Fibroblast of peridontal ligament (primary cell): ENCODE data around the gene KIF24.
"Not testable (repeated sequence)": the region's sequence is repeated elsewhere in the genome, so short reads cannot be mapped to it uniquely, and the experiment has no call there.

Experiments
- DNase-seq: peaks from one replicate; pipeline ENCODE4 v3.0.0-alpha.2; 2010; ENCODE audit errors: extremely low read depth

Gene KIF24

GRCh38 chr9:34363619-34364351 is 34.7 kb upstream of the KIF24 start:
- no peak for DNase-seq

- no peak for DNase-seq
These were observed 33.6 kb upstream of the KIF24 start for GRCh38 chr9:34362614-34363214.

- not testable (repeated sequence) for DNase-seq
These were observed 23.9 kb upstream of the KIF24 start for GRCh38 chr9:34352957-34353356.

GRCh38 chr9:34352122-34352652 is 23.1 kb upstream of the KIF24 start:
- not testable (repeated sequence) for DNase-seq

- no peak for DNase-seq
These were observed 20.3 kb upstream of the KIF24 start for GRCh38 chr9:34349324-34349723.

GRCh38 chr9:34347800-34348158 is 18.7 kb upstream of the KIF24 start:
- no peak for DNase-seq

- DNase-seq, result no peak
These were observed 18.1 kb upstream of the KIF24 start for GRCh38 chr9:34346873-34347799.

GRCh38 chr9:34343605-34344004 is 14.5 kb upstream of the KIF24 start:
- DNase-seq, result no peak

- DNase-seq, result no peak
These were observed 14.0 kb upstream of the KIF24 start for GRCh38 chr9:34343090-34343489.

GRCh38 chr9:34341659-34342295 is 12.7 kb upstream of the KIF24 start:
- DNase-seq, result no peak

- peak; percentile 17 for DNase-seq
These were observed 9.8 kb upstream of the KIF24 start for GRCh38 chr9:34338665-34339385.

GRCh38 chr9:34338079-34338478 is 9.0 kb upstream of the KIF24 start:
- DNase-seq, result not testable (repeated sequence)

GRCh38 chr9:34337403-34337802 is 8.3 kb upstream of the KIF24 start:
- peak; percentile 50 for DNase-seq

- no peak for DNase-seq
These were observed 6.3 kb upstream of the KIF24 start for GRCh38 chr9:34335376-34335775.

GRCh38 chr9:34334916-34335315 is 5.8 kb upstream of the KIF24 start:
- no peak for DNase-seq

- DNase-seq, result no peak
These were observed 5.3 kb upstream of the KIF24 start for GRCh38 chr9:34334337-34334824.

- no peak for DNase-seq
These were observed 4.8 kb upstream of the KIF24 start for GRCh38 chr9:34333836-34334235.

- DNase-seq, result peak; percentile 73
These were observed 3.3 kb upstream of the KIF24 start for GRCh38 chr9:34332076-34332964.

GRCh38 chr9:34331196-34331595 is 2.1 kb upstream of the KIF24 start:
- DNase-seq, result no peak

GRCh38 chr9:34328500-34328986 is 525 bp downstream of the KIF24 start:
- no peak for DNase-seq
